ENCODE results near the gene CROT.

CROT gene

DNA sequence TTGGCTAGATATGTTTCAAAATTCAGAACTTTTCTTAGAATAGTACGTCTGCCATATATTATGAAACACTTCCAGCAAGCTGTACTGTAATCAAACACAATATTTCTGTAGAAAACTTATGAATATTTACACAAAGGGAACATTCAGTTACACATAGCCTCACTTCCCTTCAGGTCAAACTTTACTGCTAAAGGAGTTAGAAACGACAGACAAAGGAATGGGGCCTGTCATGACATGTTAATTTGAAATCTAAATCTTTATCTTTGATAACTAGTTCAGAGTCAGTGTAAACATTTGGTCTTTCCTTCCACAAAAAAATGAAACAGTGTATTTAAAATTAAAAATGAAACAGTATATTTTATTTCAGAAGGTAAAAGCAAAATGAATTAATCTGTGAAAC lies 1.0 kb upstream of the CROT start:
- DNase-seq, result no peak

GRCh38 chr7:87345962-87346371 lies 503 bp downstream of the CROT start:
- no peak for DNase-seq

DNA sequence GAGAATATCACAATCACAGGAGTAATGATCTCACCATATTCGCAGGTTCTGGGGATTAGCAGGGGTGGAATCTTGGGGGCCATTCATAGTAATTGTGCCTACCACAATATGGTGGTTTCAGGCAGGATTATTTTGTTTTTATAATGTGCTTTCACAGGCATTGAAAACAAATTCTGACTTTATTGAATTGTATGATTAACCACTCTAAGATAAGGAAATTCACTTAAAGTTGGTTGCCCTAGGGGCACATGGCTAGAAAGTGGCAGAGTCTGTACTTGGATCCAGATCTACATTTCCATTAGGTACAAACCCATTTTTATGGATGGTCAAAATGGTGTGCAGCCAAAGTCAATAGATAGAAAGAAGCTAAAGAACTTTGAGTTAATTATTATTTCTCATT lies 1.7 kb downstream of the CROT start:
- no peak for DNase-seq

GRCh38 chr7:87347664-87348063 lies 2.2 kb downstream of the CROT start:
- no peak for DNase-seq

DNA sequence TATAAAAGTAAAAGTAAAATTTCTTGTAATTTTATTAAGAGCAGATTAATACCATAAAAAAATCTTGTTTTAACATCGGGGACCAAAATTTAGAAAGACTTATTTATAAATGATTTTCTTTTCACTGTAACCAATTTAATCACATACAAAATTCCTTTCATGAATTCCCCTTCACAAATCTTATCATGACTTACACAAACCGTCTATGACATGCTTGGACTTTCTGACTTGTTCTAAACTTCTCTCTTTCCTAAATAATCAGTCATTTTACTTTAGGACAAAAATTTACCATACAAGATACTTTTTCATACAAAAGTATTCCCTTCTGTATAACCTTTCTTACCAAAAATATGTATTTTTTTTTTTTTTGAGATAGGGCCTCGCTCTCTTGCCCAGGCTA lies 9.3 kb downstream of the CROT start:
- DNase-seq, result no peak

DNA sequence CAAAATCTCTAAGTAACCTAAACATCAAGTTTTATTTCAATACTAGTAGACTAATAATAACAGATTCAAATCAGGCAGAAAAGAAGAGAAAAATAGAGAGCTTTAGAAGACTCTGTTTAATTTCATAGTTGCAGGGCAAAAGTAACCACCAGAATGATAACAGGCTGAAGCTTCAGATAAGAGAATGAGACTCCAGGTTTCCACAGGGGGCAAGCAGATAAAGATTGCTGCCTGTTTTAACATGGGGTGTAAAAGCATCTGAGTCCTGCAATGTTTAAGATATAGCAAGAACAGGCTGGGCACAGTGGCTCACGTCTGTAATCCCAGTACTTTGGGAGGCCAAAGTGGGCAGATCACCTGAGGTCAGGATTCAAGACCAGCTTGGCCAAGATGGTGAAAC lies 11.0 kb downstream of the CROT start:
- DNase-seq, result no peak

DNA sequence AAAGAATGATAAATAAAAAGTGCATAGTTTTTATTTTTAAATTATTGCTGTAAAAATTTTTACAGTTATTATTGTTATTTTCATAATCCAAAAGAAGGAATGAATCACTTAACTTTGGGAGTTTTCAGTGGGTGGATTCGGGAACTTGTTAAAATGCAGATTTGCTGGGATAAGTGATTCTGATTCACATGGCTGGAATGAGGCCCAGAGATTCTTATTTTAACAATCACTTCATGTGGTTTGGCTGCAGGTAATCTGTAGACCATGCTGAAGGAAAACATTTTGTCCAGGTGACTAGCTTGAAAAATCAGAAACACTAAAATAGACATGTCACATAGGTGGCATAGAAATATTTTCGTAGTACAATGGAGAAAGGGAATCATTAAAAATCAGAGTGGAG lies 13.9 kb downstream of the CROT start:
- DNase-seq, result no peak

DNA sequence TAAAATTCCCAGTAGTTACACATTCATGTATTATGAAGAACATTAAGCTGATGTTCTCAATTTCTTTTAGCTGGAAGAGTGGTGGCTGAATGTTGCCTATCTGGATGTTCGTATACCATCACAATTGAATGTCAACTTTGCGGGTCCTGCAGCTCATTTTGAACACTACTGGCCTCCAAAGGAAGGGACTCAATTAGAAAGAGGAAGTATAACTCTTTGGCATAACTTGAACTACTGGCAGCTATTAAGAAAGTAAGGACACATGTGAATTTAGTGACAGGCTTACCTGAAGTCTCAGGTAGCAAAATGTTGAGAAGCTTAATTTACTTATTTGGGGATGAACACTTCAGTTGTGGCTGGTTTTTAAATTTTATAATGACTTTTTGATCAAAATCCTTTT lies 15.9 kb downstream of the CROT start:
- no peak for DNase-seq

DNA sequence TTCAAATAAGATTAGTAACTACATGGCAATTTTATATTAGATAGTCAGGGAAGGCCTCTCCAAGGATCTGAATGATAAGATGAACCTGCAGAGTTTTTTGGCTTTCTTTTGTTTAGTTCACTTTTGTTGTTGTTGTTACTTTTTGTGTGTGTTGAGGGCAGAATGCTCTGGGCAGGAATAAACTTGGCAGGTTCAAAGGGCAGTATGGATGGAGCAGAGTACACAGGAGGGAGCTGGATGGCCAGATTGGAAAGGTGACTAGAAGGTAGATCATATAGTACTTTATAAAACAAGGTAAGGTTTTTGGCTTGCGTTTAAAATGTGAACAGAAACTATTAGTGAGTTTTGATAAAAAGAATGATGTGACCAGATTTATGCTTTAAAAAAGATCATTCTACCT lies 17.9 kb downstream of the CROT start:
- no peak for DNase-seq

DNA sequence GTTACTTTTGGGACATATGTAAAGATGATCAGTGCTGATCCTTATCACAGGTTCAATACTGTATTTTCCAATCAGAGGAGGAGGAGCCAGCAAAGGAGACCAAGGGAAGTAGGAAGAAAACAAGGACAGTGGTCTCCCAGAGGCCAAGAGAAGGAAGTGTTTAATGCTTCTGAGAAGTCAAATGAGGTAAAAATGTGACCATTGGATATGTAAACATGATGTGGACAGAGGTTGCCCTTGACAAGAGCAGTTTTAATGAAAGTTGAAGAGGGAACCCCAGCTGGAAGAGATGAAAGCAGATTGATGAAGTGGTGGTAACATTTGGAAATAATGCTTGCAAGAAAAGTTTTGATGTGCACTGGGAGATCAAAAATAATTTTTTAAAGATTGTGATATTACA lies 18.8 kb downstream of the CROT start:
- DNase-seq, result no peak

- DNase-seq, result no peak
These were observed 23.8 kb downstream of the CROT start for GRCh38 chr7:87369216-87369615.

DNA sequence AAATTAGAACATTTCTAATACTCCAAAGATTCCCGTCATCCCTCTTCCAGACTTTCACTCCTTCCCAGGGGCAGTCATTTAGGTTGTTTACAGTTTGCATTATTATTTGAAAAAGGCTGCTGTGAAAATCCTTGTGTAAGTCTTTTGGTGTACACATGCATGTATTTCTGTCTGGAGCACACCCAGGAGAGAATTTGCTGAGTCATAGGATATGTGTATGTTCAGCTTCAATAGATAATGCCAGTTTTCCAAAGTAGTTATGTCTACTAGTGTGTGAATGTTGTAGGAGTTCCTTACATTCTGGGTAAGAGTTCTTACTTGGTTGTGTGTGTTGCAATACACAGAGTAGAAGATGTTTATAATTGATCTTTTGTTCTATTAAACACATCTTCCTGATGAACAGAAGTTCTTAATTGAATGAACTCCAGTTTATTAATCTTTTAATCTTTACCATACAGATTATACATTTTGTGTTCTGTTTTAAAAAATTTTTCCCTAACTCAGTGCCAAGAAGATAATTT lies 25.3 kb downstream of the CROT start:
- DNase-seq, result no peak

DNA sequence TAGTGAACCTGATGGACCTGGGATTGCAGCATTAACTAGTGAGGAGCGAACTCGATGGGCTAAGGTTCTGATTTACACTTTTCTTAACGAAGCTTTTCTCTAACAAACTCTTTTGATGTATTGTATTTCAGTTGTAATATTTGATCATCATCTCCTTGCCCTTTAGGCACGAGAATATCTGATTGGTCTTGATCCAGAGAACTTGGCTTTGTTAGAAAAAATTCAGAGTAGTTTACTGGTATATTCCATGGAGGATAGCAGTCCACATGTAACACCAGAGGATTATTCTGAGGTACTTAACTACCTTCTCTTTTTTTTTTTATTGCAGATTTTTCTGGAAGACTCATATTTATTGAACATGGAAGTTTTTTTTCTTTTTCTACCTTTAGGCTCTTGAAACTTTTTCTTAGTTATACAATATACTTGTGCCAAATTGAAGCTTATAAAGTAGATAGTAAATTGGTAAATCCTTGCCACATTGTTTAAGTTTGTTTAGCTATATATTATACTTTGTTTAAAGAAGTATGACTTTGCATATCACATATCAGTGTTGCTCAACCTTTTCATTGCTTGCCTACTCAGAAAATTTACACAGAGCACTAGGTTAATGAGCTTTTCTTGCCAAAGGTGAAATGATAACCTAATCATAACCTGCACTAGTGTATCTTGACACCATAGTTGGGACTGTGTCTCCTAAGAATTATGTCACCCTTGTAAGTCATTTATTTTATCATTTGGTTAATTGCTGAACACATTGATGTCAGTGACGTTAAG lies 30.4 kb downstream of the CROT start:
- DNase-seq, result no peak

- no peak for DNase-seq
These were observed 35.4 kb downstream of the CROT start for GRCh38 chr7:87380905-87381304.

- DNase-seq, result no peak
These were observed 45.7 kb downstream of the CROT start for GRCh38 chr7:87391020-87391701.

GRCh38 chr7:87395442-87396020 lies 50.1 kb downstream of the CROT start:
- no peak for DNase-seq

DNA sequence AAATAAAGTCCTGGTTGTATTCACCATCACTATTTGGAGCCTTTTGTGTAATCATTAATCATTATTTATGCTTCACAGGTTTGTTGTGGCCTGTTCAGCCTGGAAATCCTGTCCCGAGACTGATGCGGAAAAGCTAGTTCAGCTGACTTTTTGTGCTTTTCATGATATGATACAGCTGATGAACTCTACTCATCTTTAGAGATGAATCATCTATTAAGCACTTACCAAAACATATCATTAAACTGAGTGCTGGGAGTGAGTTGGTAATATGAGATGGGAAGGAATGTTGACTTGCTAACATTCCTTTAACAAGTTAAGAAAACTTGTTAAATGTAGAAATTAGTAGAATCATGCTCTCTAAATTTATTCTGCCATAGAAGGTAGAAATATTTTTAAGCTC lies 53.0 kb downstream of the CROT start:
- DNase-seq, result no peak

- no peak for DNase-seq
These were observed 59.2 kb downstream of the CROT start for GRCh38 chr7:87404674-87405073.

GRCh38 chr7:87411186-87411585 lies 65.7 kb downstream of the CROT start:
- DNase-seq, result no peak

- no peak for DNase-seq
These were observed 67.6 kb downstream of the CROT start for GRCh38 chr7:87413029-87413428.

- no peak for DNase-seq
These were observed 68.7 kb downstream of the CROT start for GRCh38 chr7:87413951-87414793.

GRCh38 chr7:87414794-87415188 lies 69.3 kb downstream of the CROT start:
- no peak for DNase-seq

Measured in SHP77 treated with DMSO at 0.1 percent for 48 hours (cell line).